Medulla oblongata (tissue), 1 donor: Measurements from ENCODE around the gene PITX1.

Experiments used
- DNase-seq: peaks from one replicate; pipeline ENCODE4 v3.0.0-alpha.2; 2015; ENCODE audit errors: extremely low spot score

The PITX1 gene

DNA sequence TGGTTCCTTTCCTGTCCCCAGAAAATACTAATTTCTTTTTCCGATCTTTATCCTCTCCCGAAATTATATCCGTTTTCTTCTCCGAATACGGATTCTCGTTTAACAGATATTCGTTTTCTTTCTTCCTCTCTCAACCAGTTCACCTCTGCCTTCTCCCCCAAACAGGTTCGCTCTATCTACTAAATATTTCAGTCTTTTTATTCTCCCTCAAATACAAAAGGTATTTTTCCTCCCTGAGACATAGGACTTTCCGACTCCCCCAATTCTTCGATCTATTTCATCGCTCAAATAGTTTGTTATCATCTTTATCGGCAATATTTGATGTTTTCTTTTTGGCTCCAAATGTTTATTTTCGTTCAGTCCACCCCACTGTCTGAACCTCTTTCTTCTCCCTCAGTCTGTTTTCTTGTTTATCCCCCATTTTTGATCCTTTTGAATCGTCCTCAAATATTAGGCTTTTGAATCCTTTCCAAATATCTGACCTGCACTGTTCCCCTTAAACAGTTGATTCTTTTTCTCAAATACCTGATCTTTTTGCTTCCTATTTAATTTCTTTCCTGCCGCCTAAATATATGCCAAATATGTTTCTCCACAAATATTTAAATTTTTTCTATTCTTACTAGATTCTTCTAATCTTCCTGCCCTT is 4.4 kb downstream of the PITX1 start:
- no peak for DNase-seq

DNA sequence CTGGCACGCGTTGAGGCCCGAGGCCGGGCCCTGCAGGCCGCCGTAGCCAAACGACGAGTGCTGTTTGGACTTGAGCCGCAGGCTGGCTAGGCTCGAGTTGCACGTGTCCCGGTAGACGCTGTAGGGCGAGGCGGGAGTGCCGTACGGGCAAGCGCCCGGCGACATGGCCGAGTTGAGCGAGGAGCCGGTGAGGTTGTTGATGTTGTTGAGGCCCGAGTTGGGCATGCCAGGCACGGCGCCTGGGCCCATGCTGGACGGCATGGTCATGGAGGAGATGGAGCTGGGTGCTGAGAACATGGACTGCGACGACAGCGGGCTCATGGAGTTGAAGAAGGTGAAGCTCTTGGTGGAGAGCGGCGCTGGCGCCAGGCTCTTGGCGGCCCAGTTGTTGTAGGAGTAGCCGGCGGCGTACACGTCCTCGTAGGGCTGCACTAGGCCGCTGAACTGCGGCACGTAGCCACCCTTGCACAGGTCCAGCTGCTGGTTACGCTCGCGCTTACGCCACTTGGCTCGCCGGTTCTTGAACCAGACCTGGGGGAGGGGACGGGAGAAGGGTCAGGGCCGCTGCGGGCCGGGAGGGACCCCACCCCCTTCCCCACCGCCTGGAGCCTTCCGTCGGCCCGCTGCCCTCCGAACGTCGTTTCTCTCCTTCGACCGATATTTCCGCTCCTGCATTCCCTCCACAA is 5.1 kb downstream of the PITX1 start:
- DNase-seq, result no peak

DNA sequence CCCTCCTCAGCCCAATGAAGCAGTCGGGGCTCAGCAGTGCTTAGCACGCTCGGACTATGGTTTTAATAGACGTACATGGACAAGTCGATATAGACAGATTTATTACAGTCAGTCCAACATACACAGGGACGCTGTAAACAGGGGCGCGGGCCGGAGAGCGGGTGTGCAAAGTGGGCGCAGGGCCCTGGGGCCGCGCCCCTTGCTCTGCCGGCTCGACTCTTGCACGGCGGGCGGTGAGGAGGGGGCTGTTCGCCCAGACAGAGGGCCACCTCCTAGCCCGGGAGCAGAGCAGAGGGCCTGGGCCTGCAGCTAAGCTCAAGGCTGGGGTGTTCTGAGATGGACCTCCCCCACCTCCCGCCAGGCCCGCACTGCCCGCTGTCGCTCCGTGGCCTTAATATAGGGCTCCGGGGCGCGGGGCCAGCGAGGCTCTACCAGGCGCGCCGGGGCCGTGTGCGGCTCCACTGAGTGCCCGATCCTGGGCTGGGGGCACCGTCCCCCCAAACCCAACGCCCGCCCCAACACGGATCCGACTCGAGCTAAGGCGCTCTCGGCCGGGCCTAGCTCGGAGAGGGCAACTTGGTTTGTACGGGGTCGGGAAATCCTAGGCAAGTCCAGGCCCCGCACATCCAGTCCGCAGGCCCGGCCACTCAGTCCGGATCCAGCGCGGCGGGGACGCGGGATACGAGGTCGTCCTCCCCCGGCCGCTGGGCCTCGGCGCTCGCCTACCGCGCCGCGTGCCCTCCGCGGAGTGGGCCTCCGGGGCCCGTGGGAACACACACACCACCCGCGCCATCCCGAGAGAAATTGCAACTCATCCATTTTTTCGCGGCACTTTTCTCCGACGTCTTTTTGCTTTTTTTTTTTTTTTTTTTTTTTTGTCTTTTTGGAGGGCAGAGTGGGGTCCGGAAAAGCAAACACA is 6.1 kb downstream of the PITX1 start:
- no peak for DNase-seq

DNA sequence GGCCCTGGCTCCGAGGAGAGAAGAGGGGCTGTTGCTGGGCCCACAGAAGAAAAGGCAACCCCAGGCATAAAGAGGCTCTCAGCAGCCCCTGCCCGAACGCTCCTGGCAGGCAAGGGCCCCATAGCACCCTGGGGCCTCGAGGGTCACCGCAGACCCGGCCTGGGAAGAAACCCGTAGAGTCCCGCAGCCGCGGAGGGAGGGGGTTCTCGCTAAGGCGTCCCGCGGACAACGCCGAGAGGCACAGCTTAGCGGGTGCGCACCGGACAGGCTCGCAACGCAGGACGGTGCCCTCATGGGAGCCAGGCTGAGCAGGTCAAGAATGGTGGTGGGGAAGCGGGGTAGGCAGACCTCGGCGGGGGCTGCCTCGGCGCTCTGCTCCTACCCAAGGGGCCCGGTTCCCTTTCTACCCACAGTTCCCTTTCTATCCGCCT is 6.7 kb downstream of the PITX1 start:
- no peak for DNase-seq

DNA sequence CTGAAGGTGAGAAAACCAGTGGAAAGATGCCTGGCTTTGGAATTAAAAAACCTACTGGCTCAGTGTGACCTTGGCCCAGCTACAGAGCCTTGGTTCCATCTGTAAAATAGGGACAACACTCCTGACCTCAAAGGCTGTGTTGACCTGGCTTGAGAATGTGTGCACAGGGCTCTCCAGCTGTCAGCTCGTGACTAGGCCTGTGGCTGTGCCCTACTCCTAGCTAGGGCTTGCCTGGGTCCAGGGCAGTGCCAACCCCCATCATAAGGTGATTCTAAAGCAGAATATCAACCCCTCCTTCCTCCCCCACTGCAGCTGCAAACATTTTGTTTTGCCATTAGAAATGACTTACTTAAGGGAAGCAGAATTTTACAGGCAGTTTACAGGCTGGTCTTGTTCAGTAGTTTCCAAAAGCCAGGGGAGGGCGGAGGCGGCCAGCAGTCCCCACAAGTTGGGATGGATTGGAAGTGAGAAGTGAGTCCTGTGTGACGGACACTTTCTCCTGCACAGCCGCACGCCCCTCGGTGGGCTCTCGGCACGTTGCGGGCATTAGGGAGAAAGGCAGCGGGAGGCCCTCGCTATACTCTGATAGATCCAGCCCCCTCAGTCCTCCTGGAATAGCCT is 7.3 kb downstream of the PITX1 start:
- DNase-seq, result no peak

DNA sequence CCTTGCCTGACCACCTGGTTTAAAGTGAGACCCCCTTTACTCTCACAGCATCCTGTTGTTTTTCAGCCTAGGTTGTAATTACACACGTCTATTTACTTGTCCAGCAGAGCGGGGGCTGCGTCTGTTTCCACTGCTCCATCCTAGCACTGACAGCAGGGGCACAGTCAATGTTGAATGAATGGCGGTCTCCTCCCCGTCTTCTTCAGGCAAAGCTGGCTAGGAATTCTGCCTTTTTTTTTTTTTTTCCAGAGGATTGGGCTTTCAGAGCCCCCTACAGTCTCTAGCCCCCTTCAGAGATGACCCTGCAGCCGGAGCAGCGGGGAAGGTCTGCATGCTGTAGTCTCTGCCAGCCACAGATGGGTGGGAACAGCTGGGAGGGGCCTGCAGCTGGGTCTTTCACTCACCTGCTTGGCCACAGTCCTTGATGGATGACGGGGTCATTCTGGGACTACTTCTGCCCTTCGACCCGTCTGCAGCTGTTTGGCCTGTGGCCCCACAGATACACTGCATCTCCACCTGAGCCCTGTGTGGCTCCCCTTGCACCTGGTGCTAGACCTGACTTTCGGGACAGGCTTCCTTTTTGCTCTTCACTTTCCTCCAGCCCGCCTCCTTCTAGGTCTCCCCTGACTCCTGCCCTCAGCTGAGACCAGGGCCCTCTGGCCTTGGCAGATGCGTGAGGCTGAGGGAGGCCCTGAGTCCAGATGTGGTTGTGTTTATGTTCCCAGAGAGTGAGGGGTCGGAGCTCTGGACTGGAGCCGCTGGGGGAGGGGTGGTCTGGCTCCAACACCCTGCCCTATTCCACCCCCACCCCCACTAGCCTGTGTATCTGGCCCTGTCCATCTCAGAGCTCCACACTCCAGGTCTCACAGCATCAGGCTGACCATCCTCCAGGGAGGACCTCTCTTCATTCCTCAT is 8.0 kb downstream of the PITX1 start:
- DNase-seq, result no peak

DNA sequence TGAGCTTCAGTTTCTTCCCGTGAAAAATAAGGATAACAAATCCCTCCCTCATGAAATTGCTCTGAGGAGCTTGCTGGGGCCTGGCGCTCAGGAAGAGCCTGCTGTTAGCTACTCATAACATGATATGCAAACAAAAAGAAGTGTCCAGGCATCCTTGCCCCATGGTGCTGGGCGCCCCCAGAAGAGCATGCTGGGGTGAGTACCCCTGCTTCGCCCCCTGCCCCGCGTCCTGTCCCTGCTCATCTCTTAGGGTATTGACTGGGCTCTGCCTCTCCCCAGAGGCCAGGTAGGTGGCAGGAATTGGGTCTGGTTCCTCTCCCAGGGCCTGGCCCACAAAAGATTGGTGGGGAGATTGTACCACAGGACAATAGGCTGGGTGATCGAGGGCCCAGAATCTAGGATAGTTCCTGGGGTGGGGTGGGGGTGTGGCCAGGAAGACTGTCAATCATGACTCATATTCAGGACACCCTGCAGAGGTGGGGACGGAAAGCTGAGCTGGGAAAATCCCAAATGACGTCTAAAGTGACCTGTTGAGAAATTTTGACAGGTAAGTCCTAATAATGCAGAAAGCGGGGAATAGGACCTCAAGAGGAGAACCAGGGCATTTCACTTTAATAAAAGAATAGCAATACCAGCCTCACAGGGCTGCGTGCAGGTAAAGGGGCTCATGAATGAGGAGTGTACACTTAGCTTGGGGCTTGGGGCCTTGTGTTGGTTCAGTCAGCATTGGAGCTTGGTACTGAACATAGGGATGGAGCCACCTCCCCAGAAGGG is 8.9 kb downstream of the PITX1 start:
- no peak for DNase-seq

DNA sequence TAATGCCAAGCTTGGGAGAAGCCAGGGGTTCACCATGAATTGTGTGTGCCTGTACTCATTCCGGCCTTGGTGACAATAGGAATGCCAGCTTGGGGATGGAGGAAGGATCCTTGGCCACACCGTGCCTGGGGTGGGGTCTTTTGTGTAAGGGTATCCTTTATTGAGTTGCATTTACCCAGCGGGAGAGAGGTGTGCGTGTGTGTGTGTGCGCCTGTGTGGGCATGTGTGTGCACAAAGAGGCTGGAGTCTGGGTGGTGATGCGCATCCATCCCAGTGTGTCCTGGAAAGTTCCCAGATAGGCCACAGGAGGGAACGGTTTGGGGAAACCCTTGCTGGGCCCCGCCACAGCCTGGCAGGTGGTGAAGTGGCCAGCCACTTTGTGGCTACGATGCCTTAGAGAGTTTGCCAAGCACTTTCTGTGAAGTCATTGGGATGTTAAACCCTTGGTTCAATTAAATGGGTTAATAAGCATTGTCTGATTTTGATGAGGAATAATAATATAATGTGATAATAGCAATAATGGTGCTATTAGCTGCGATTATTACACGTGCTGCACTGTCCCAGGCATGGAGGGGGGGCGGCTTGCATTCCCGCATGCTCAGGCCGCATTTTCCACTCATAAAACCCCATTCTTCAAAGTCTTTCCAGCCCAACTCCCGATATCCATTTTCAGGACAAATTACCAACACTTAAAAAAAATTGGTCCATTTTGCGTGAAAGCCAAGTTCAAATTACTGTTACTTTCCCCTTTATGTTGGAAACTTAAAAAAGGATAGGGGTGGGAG is 13.7 kb downstream of the PITX1 start:
- no peak for DNase-seq

DNA sequence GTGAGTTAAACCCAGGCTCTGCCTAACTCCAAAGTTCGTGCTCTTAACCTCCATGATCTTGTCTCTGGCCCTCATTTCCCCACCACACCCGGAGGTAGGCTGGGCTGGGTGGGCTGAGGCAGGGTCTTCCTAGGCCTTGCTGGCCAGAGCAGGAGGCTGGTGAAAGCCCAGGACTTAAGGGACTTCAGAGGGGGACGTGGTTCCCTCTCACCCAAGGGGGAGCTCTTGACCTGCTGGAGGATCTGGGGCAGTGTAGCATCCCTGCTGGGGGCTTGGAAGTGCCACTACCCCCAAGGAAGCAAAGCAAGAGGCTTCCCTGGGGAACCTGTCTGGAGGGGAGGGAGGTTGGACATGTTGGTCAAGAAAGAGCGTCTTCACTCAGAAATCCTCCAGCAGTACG is 14.7 kb downstream of the PITX1 start:
- DNase-seq, result no peak

DNA sequence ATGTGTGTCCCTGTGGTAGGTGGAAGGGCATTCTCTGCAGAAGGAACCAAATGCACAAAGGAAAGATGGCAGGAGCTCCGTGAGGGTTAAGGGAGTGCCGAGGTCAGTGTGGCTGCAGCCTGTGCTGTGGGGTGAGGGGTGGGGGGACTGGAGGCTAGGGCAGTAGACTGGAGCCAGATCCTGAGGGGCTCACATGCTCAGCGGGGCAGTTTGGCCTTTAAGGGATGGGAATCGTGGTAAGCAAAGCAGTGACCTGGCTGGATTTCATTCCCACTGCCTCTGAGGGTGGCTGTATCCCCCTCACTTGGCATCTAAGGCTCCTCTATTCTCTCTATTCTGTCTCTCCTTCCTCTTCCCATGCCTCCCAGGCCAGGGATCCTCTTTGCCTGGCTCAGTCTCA is 15.6 kb downstream of the PITX1 start:
- no peak for DNase-seq

DNA sequence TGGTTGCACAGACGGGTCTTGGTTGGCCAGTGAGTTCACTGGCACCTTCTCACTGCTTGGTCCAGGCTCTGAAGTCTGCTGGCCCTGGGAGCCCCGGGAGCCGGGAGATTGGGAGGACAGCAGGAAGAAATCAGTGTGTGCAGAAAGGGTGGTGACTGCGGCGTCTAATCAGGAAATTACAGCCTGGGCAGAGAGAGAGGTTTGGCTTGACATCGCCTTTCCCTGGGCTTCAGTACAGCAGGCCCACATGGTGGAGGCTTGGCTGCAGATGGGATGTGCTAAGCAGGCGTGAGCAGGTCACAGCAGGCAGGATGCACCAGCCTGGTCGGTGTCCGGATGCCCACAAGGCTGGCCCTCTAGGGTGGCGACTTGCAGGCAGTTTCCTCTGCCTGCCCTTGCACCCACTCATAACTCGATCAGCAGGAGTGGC is 17.2 kb downstream of the PITX1 start:
- peak; percentile 15 for DNase-seq

DNA sequence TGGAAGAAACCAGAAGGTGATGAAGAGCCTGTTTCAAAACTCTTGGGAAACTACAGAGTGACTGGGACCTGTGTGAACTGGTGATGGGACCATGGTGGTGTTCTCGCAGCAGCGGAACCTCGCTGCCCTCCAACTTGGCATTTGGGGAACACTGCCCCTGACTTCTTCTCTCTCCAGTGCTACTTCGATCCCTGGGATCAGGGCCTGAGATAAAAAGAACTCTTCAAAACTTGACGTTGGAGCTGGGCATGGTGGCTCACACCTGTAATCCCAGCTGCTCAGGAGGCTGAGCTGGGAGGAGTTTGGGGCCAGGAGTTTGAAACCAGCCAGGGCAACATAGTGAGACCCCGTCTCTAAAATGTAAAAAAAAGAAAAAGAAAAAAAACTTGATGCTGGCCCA is 18.1 kb downstream of the PITX1 start:
- no peak for DNase-seq

DNA sequence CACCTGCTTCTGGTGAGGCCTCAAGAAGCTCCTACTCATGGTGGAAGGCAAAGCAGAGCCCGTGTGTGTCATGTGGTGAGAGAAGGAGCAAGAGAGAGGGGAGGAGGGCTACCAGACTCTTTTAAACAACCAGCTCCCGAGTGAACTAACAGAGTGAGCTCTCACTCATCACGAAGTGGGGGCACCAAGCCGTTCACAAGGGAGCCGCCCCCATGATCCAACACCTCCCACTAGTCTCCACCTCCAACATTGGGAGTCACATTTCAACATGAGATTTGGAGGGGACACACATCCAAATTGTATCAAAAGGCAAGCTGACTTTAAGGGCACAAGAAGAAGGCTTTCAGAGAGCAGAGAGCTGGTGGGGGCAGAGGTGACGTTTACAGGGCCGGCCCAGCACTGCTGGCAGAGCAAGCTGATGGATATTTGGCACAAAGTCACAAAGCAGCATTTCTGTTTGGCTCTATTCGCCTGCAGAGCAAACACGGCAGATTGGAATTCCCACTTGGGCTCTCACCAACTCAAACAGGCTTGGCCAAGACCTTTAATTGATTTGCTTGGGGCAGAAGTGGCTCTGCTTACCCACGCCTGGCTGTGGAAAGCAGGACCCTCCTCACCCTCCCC is 20.0 kb downstream of the PITX1 start:
- DNase-seq, result peak; percentile 22

DNA sequence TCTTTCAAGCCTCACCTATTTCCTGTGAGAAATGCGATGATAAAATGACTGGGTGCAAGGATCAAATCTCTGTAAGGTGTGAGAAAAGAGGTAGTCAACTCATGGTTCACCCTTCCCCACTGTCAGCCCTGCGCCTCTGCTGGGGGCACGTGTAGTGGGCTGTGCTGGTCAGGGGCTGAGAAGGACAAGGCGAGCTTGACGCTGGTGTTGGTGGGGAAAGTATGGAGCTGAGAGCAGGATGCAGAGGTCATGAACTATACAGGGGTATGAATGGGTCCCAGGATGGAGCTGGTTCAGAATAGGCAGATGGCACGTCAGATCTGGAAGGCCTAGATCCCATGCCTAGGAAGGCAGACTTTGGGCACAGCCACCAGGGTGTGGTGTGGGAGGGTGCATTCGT is 20.6 kb downstream of the PITX1 start:
- DNase-seq, result no peak

DNA sequence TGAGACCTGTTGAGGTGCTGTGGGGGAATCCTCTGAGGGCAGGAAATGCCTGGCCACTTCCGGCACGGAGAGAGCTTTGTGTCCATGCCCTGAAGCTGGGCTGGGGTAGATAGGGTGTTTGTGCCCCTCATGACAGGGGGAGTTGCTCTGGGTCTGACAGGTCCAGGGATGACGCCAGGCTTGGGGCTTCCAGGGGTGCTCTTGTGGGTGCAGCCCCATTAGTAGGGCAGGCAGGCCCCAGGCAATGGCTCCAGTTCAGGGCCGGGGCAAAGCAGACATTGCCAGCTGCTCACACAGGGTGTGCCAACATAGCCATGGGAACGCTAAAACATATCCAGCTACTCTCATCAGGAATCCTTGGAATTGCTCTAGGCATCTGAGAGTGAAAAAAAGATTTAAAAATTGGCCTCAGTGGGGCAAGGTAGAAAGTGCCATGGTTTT is 21.1 kb downstream of the PITX1 start:
- peak; percentile 34 for DNase-seq

DNA sequence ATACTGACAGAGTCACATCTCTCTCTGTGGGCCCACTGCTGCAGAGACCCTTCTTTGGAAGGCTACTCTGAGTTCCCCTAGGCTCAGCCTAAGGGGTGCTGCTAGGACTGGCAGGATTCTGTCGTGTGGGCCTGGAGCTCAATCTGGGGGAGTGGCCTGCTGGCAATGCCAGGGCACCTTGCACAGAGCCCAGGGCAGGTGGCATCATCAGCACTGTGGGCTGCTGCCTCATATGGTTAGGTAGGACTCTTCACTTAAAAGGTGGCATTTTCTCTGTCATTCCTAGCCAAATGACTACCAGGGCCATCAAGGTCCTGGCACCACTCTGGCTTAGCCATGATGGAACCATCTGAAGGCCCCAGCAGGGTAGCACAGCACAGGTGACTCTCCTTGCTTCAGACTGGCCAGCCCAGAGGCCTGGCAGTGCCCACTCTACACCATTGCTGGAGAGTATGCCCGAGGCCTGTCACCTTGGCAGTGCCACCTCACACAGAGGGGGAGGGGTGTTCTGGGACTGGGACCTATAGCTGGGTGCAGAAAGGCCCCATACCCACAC is 21.9 kb downstream of the PITX1 start:
- no peak for DNase-seq

DNA sequence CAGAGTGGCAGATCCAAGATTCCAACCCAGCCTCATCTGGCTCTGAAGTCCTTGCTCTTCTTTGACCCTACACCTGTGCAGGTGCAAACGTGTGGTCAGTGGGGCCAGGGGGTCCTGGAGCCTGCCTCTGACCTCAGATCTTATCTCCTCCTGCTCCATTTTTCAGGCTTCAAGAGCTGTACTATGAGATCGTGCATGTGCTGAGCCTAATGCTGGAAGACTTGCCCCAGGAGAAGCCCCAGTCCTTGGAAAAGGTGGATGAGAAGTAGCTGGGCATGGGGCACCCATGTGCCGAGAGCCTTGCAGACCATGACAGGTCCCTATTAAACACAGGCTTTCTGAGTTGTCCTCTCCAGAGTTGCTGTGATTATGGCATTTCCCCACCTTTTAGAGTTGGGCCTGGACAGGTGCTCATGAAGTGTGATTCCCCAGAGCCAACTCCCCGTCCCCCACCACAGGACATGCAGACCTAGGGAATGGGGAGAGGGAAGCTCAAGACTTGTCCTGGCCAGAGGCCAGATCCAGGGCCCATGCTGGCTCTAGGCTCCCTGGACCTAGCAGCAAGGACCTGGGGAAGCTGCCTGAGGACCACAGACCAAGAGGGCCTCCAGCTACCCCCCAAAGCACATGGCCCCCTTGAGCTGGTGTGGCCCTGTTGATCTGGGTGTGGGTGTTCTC is 22.5 kb downstream of the PITX1 start:
- no peak for DNase-seq
